Fibroblast of villous mesenchyme (primary cell): ENCODE data around the gene FOXN3. TPM values are rescaled to one million over a fixed set of nuclear protein-coding genes. Genes with fewer than 3 reads are reported as not detected.

Experiments
- DNase-seq: peaks from one replicate; pipeline ENCODE4 v3.0.0-alpha.2; 2010; ENCODE audit warnings: low read depth
- H3K4me3 ChIP-seq: 2 replicates; pipeline ENCODE4 v1.5.1; 2011; ENCODE audit warnings: low read depth, mild to moderate bottlenecking, low read length
- total RNA-seq: library from RNA; depleted of rRNA; stranded (reverse); fragments of >200 nt; gene quantifications from 2 replicates; pipeline ENCODE4 v1.2.3, GENCODE V29; 2012
- TF ChIP-seq, protein P1 (sequence below): IDR thresholded peaks from 2 replicates; pipeline ENCODE4 v1.5.1; 2012; ENCODE audit warnings: low read depth, mild to moderate bottlenecking, low read length; ENCODE audit not compliant: insufficient read depth

The FOXN3 gene
- total RNA-seq, 1 donor: 33.2 TPM

DNA sequence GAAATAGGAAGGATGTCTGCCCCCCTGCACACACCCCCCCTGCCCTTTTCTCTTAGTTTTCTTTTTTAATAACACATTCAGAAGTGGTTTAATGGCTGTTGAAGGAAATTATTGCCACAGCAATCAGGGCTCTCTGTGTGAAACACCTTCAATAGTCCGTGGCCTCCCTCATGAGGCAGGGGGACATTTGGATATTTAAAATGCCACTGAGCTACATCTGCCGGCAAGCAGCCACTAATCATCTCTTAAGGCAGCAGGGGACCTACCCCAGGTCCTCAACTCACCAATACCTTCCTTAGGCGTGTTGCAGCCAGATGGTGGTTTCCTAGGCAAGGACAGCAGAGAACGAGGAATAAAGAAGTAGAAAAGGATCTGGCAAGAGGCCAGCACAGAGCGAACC is 309.4 kb downstream of the FOXN3 start:
- TF ChIP-seq, protein P1, sequence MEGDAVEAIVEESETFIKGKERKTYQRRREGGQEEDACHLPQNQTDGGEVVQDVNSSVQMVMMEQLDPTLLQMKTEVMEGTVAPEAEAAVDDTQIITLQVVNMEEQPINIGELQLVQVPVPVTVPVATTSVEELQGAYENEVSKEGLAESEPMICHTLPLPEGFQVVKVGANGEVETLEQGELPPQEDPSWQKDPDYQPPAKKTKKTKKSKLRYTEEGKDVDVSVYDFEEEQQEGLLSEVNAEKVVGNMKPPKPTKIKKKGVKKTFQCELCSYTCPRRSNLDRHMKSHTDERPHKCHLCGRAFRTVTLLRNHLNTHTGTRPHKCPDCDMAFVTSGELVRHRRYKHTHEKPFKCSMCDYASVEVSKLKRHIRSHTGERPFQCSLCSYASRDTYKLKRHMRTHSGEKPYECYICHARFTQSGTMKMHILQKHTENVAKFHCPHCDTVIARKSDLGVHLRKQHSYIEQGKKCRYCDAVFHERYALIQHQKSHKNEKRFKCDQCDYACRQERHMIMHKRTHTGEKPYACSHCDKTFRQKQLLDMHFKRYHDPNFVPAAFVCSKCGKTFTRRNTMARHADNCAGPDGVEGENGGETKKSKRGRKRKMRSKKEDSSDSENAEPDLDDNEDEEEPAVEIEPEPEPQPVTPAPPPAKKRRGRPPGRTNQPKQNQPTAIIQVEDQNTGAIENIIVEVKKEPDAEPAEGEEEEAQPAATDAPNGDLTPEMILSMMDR: no peak
- H3K4me3 ChIP-seq: no peak overlapping the region
- DNase-seq: no peak
